MCF 10A (cell line): Measurements from ENCODE around the gene KCNK7. TPM values are rescaled to one million over a fixed set of nuclear protein-coding genes. Genes with fewer than 3 reads are reported as not detected.

Source experiments
- BruUV-seq: library from RNA; stranded (reverse); fragments of 400-500 nt; replicated peaks from 2 replicates; lab custom pipeline; 2021; lab: Mats Ljungman, UMichigan
- CTCF ChIA-PET: fragments of 300-600 bp; sonication (Branson Sonifier 250); formaldehyde crosslinking; extraction: SDS; loops from one replicate; lab custom pipeline; 2021; ENCODE audit warnings: antibody characterized with exemption, inconsistent platforms; lab: Yijun Ruan, JAX
- POLR2A ChIA-PET: fragments of 300-600, 350-650 bp; sonication (Branson Sonifier 250); formaldehyde crosslinking; extraction: SDS; loops from one replicate; lab custom pipeline; 2020; ENCODE audit warnings: antibody characterized with exemption, inconsistent platforms; lab: Yijun Ruan, JAX
- DNase-seq: peaks from one replicate; pipeline ENCODE4 v3.0.0-alpha.2; 2018; ENCODE audit not compliant: unreplicated experiment
- H3K27ac Mint-ChIP-seq: one replicate; pipeline ENCODE4 v1.8.0; 2022; ENCODE audit warnings: mild to moderate bottlenecking, low read depth, mixed read lengths; ENCODE audit not compliant: unreplicated experiment
- H3K27me3 Mint-ChIP-seq: one replicate; pipeline ENCODE4 v1.8.0; 2022; ENCODE audit warnings: mixed read lengths; ENCODE audit not compliant: insufficient read depth, unreplicated experiment
- H3K36me3 Mint-ChIP-seq: one replicate; pipeline ENCODE4 v1.8.0; 2022; ENCODE audit warnings: mild to moderate bottlenecking, moderate library complexity, mixed read lengths; ENCODE audit not compliant: insufficient read depth, unreplicated experiment
- H3K4me1 Mint-ChIP-seq: one replicate; pipeline ENCODE4 v1.8.0; 2022; ENCODE audit warnings: mixed read lengths; ENCODE audit not compliant: insufficient read depth, unreplicated experiment
- H3K4me3 Mint-ChIP-seq: one replicate; pipeline ENCODE4 v1.8.0; 2022; ENCODE audit warnings: mild to moderate bottlenecking, moderate library complexity, mixed read lengths; ENCODE audit not compliant: unreplicated experiment
- H3K9me3 Mint-ChIP-seq: one replicate; pipeline ENCODE4 v1.8.0; 2022; ENCODE audit warnings: mixed read lengths; ENCODE audit not compliant: unreplicated experiment
- CTCF ChIP-seq: fragments of 200-600 bp; IDR thresholded peaks from one replicate; pipeline ENCODE4 v1.8.0; 2022; ENCODE audit warnings: antibody characterized with exemption, mild to moderate bottlenecking; ENCODE audit not compliant: unreplicated experiment
- intact Hi-C: fragments of 100-400 bp; cut with micrococcal nuclease; formaldehyde crosslinking; loops from 2 replicates; pipeline ENCODE4 v1.14.1; 2022
- total RNA-seq: library from RNA; stranded (reverse); gene quantifications from 2 replicates; pipeline ENCODE4 v1.2.3, GENCODE V29; 2022

KCNK7 gene
- total RNA-seq, 1 experiment from 2014 or later: not detected

- intact Hi-C loops: no loop called here
- DNase-seq: no peak
- Mint-ChIP-seq H3K36me3 (peaks cover 5% of the 10 kb centered on the region), H3K4me1 (peaks cover 12% of the 10 kb centered on the region), H3K27ac (no peak overlapping the region), H3K4me3 (no peak overlapping the region), H3K27me3 (no peaks in the 10 kb centered on the region), H3K9me3 (no peaks in the 10 kb centered on the region)
- ChIA-PET POLR2A (interaction anchor here (1.4 to 2.9 kb wide), 2 partner anchors 21 to 26 kb away, joined by 7 to 9 read pairs; partner anchors contain the start of genes PCNX3 and RELA), CTCF (interaction anchor here (0.6 to 1.8 kb wide), 2 partner anchors 69 to 1189 kb away, joined by 3 to 5 read pairs; no protein-coding TSS in a partner anchor)
- no peak for TF ChIP-seq CTCF
- BruUV-seq: no TSS peak
Observed at GRCh38 chr11:65642014-65642671, 46.5 kb upstream of the KCNK7 start.

DNA sequence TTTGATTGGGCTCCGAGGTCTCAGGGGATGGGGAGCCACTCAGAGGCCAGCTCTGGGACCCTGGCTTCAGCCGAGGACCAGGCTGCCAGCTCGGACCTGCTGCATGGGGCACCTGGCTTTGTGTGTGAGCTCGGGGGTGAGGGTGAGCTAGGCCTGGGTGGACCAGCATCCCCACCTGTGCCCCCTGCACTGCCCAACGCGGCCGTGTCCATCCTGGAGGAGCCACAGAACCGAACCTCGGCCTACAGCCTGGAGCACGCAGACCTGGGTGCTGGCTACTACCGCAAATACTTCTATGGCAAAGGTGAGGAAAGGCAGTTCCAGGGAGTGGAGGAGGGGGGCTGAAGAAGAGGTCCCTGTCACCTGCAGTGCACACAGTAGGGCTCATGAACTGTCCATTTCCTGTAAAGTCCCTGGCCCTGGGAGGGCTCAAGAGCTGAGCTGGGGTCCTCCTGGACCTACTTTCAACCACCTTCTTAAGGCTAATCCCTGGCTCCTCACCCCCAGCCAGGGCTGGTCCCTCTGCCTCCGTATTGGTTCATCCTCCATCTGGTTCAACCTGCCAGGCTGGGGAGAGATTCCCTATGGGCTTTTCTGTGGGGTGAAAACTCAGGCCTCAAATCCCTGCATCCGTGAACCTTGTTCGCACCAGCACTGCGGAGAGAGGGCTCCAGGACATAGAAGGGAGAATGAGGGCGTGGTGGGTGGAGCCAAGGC is 45.9 kb upstream of the KCNK7 start:
- BruUV-seq: no TSS peak
- ChIA-PET CTCF (no interaction called here), POLR2A (interaction anchor here (2.9 kb wide), 1 partner anchor 22 kb away, joined by 9 read pairs; the partner anchor contains the start of gene RELA)
- H3K9me3 Mint-ChIP-seq: no peaks in the 10 kb centered on the region
- no peak for TF ChIP-seq CTCF
- no peak overlapping the region for H3K4me3 Mint-ChIP-seq
- DNase-seq: no peak
- intact Hi-C loops: no loop called here
- no peak overlapping the region for H3K27ac Mint-ChIP-seq
- H3K4me1 Mint-ChIP-seq: peaks cover 12% of the 10 kb centered on the region
- H3K27me3 Mint-ChIP-seq: no peaks in the 10 kb centered on the region
- peaks cover 12% of the 10 kb centered on the region for H3K36me3 Mint-ChIP-seq

DNA sequence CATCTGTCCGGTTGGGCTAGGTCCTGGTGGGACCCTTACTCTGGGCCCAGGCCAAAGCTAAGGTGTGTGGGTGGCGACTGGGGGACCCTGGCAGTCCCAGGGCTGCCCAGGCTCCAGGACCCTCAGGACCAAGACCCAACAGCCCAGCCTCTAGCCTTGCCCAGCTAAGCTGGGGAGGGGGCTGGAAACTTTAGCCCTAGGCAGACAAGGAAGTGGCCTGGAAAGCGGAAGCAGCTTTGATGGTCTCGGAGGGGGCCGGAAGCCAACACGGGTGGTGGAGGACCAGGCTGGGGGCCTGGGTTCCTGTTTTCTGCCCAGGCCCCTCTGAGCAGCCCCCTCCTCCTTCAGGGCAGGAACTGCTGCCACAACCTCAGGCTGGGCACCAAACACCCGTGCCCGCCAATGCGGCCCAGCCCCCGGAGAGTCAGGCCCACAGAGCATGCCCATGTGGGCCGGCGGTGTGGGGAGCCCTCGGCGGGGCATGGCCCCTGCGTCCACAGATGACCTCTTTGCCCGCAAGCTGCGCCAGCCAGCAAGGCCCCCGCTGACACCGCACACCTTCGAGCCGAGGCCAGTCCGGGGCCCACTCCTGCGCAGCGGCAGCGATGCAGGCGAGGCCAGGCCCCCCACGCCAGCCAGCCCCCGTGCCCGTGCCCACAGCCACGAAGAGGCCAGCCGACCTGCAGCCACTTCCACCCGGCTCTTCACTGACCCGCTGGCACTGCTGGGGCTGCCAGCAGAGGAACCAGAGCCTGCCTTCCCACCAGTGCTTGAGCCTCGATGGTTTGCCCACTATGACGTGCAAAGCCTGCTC is 45.1 kb upstream of the KCNK7 start:
- no peaks in the 10 kb centered on the region for H3K9me3 Mint-ChIP-seq

More for the DNA sequence above, 45.1 kb upstream of the KCNK7 start:
- ChIA-PET CTCF (no interaction called here), POLR2A (no interaction called here)
- peaks cover 16% of the 10 kb centered on the region for H3K36me3 Mint-ChIP-seq
- H3K27ac Mint-ChIP-seq: no peak overlapping the region
- H3K4me1 Mint-ChIP-seq: peaks cover 12% of the 10 kb centered on the region
- no peaks in the 10 kb centered on the region for H3K27me3 Mint-ChIP-seq
- TF ChIP-seq CTCF: no peak
- no peak for DNase-seq
- intact Hi-C loops: no loop called here
- no peak overlapping the region for H3K4me3 Mint-ChIP-seq
- no TSS peak for BruUV-seq
